WTC11 (cell line): ENCODE data around the gene OR6C76. TPM values are rescaled to one million over a fixed set of nuclear protein-coding genes. Genes with fewer than 3 reads are reported as not detected.

Experiments
- total RNA-seq: library from RNA; stranded (reverse); gene quantifications from 3 replicates; pipeline ENCODE4 v1.2.3, GENCODE V29; 2021

OR6C76 gene
- total RNA-seq, 1 experiment from 2014 or later, result not detected

Other genes starting within 250 kb of the OR6C76 start
- not detected in 3 replicates for gene OR10A7, start 205.2 kb upstream of the OR6C76 start, total RNA-seq
- not detected in 3 replicates for gene OR6C74, start 181.6 kb upstream of the OR6C76 start, total RNA-seq
- gene OR6C6, start 129.7 kb upstream of the OR6C76 start, total RNA-seq, result not detected in 3 replicates
- gene OR6C1, start 111.9 kb upstream of the OR6C76 start, total RNA-seq, result not detected in 3 replicates
- not detected in 3 replicates for gene OR6C3, start 95.5 kb upstream of the OR6C76 start, total RNA-seq
- not detected in 3 replicates for gene OR6C75, start 63.3 kb upstream of the OR6C76 start, total RNA-seq
- not detected in 3 replicates for gene OR6C65, start 25.7 kb upstream of the OR6C76 start, total RNA-seq
- gene OR6C2, start 17.8 kb downstream of the OR6C76 start, total RNA-seq, result not detected in 3 replicates
- gene OR6C70, start 43.9 kb downstream of the OR6C76 start, total RNA-seq, result not detected in 3 replicates
- not detected in 3 replicates for gene OR6C68, start 66.1 kb downstream of the OR6C76 start, total RNA-seq
- gene OR6C4, start 123.3 kb downstream of the OR6C76 start, total RNA-seq, result not detected in 3 replicates
- gene OR2AP1, start 146.2 kb downstream of the OR6C76 start, total RNA-seq, result not detected in 3 replicates
- gene OR10P1, start 210.6 kb downstream of the OR6C76 start, total RNA-seq, result not detected in 3 replicates